ENCODE results near the gene CNNM3. TPM values are rescaled to one million over a fixed set of nuclear protein-coding genes. Genes with fewer than 3 reads are reported as not detected.
A peak's percentile ranks its signal among the peaks of the same experiment; 100 is the strongest.

CNNM3 gene
- total and polyA plus RNA-seq, 2 experiments from 2014 or later: 18.9 to 37.6 TPM

- no peak for DNase-seq (ENCODE audit: low read depth in 1 of 2, low spot score in 1 of 2)
These were observed 31.5 kb downstream of the CNNM3 start for GRCh38 chr2:96847586-96847985.

GRCh38 chr2:96848264-96848663 is 32.2 kb downstream of the CNNM3 start:
- H3K27me3 ChIP-seq: no peaks in the 10 kb centered on the region
- H3K4me3 ChIP-seq: no peak overlapping the region
- peaks cover 3% of the 10 kb centered on the region for H3K4me1 ChIP-seq (ENCODE audit: low read depth)
- no peaks in the 10 kb centered on the region for H3K9me3 ChIP-seq (ENCODE audit: low read depth)
- peak overlapping the region; percentile 74 for H3K27ac ChIP-seq
- peak in 1 of 2 donors; percentile 48 for DNase-seq (ENCODE audit: low read depth in 1 of 2, low spot score in 1 of 2)
- TF ChIP-seq CTCF (IDR thresholded peaks at IDR 0.05; ENCODE audit: low read depth, low read length): no peak
- H3K36me3 ChIP-seq: peaks cover 17% of the 10 kb centered on the region

More at GRCh38 chr2:96847586-96847985, 31.5 kb downstream of the CNNM3 start:
- H3K27me3 ChIP-seq: no peaks in the 10 kb centered on the region
- peaks cover 13% of the 10 kb centered on the region for H3K36me3 ChIP-seq
- H3K4me1 ChIP-seq (ENCODE audit: low read depth): peaks cover 7% of the 10 kb centered on the region
- H3K4me3 ChIP-seq: no peak overlapping the region
- no peak for TF ChIP-seq CTCF (IDR thresholded peaks at IDR 0.05; ENCODE audit: low read depth, low read length)
- peak overlapping the region; percentile 74 for H3K27ac ChIP-seq
- H3K9me3 ChIP-seq (ENCODE audit: low read depth): no peaks in the 10 kb centered on the region

GRCh38 chr2:96852667-96853066 is 36.6 kb downstream of the CNNM3 start:
- TF ChIP-seq CTCF (IDR thresholded peaks at IDR 0.05; ENCODE audit: low read depth, low read length): no peak
- H3K4me1 ChIP-seq (ENCODE audit: low read depth): peaks cover 3% of the 10 kb centered on the region
- no peak overlapping the region for H3K4me3 ChIP-seq
- no peak overlapping the region for H3K27ac ChIP-seq
- H3K9me3 ChIP-seq (ENCODE audit: low read depth): no peaks in the 10 kb centered on the region
- peaks cover 17% of the 10 kb centered on the region for H3K36me3 ChIP-seq
- H3K27me3 ChIP-seq: no peaks in the 10 kb centered on the region
- DNase-seq (ENCODE audit: low read depth in 1 of 2, low spot score in 1 of 2): no peak

- Histone ChIP-seq H3K27ac (no peak overlapping the region), H3K36me3 (peaks cover 17% of the 10 kb centered on the region), H3K4me3 (no peak overlapping the region), H3K4me1 (ENCODE audit: low read depth) (no peaks in the 10 kb centered on the region), H3K27me3 (no peaks in the 10 kb centered on the region), H3K9me3 (ENCODE audit: low read depth) (no peaks in the 10 kb centered on the region)
- no peak for TF ChIP-seq CTCF (IDR thresholded peaks at IDR 0.05; ENCODE audit: low read depth, low read length)
- DNase-seq (ENCODE audit: low read depth in 1 of 2, low spot score in 1 of 2): no peak
These were observed 37.3 kb downstream of the CNNM3 start for GRCh38 chr2:96853321-96853720.

- no peak overlapping the region for H3K27ac ChIP-seq
- H3K9me3 ChIP-seq (ENCODE audit: low read depth): no peaks in the 10 kb centered on the region
- no peak for TF ChIP-seq CTCF (IDR thresholded peaks at IDR 0.05; ENCODE audit: low read depth, low read length)
- DNase-seq (ENCODE audit: low read depth in 1 of 2, low spot score in 1 of 2): peak in 1 of 2 donors; percentile 37
- H3K4me1 ChIP-seq (ENCODE audit: low read depth): peaks cover 3% of the 10 kb centered on the region
- peaks cover 21% of the 10 kb centered on the region for H3K36me3 ChIP-seq
- no peaks in the 10 kb centered on the region for H3K27me3 ChIP-seq
- peak overlapping the region; percentile 57 for H3K4me3 ChIP-seq
These were observed 41.0 kb downstream of the CNNM3 start for GRCh38 chr2:96856776-96857666.
